Hepatocyte (in vitro differentiated cells): Measurements from ENCODE around the gene C4BPA.

Experiments
- EZH2 ChIP-seq: fragments of 200-600 bp; sonication (generic); IDR thresholded peaks from 2 replicates; pipeline ENCODE4 v1.6.1; 2016; ENCODE audit warnings: antibody characterized with exemption, mild to moderate bottlenecking, borderline replicate concordance
- TF ChIP-seq, protein P1 (sequence below): fragments of 200-600 bp; sonication (generic); IDR thresholded peaks from 2 replicates; pipeline ENCODE4 v1.5.1; 2016; ENCODE audit warnings: antibody characterized with exemption, mild to moderate bottlenecking; ENCODE audit not compliant: poor library complexity

DNA sequence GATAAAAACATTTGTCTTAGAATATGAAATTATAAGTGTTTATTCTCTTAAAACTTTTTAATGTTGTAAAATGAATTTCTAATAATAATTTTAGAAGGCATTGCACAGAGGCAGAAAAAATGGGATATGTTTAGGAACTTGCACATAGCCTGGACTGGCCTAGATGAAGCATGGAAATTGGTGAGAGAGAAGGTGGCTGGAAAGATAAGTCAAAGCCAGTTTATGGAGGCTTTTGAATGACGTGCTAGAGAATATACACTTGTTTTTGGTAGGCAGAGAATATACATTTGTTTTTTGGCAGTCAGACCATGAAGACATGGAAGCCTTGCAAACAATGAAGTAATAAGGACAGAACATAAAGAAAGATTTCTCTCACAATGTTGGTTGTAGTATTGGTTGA is 2.3 kb upstream of the C4BPA start:
- TF ChIP-seq, protein P1, sequence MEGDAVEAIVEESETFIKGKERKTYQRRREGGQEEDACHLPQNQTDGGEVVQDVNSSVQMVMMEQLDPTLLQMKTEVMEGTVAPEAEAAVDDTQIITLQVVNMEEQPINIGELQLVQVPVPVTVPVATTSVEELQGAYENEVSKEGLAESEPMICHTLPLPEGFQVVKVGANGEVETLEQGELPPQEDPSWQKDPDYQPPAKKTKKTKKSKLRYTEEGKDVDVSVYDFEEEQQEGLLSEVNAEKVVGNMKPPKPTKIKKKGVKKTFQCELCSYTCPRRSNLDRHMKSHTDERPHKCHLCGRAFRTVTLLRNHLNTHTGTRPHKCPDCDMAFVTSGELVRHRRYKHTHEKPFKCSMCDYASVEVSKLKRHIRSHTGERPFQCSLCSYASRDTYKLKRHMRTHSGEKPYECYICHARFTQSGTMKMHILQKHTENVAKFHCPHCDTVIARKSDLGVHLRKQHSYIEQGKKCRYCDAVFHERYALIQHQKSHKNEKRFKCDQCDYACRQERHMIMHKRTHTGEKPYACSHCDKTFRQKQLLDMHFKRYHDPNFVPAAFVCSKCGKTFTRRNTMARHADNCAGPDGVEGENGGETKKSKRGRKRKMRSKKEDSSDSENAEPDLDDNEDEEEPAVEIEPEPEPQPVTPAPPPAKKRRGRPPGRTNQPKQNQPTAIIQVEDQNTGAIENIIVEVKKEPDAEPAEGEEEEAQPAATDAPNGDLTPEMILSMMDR: no peak
- no peak for TF ChIP-seq EZH2
